Measurements from ENCODE around the gene SURF6. TPM values are rescaled to one million over a fixed set of nuclear protein-coding genes. Genes with fewer than 3 reads are reported as not detected.

The SURF6 gene
- total RNA-seq, 1 donor from 2014 or later = 24.9 TPM

GRCh38 chr9:133375724-133376654 lies 40.0 kb upstream of the SURF6 start, which contains the start of the genes STKLD1 and SURF4:
STKLD1 (plus strand) TSS chr9:133376366; CDS start chr9:133376474, 108 bp downstream.
SURF4 (minus strand) TSS chr9:133376060; CDS start chr9:133375969, 91 bp downstream.
- no peaks in the 10 kb centered on the region for H3K9me3 Mint-ChIP-seq
- no peaks in the 10 kb centered on the region for H3K27me3 Mint-ChIP-seq (ENCODE audit: low read depth)
- peaks cover 22% of the 10 kb centered on the region for H3K4me1 Mint-ChIP-seq
- peak; percentile 91 to 98 for DNase-seq (ENCODE audit: low spot score in 2 of 2, unreplicated experiment in 2 of 2)
- no peak for TF ChIP-seq CTCF (IDR thresholded peaks at IDR 0.05; ENCODE audit: unreplicated experiment)
- peak within 1 kb of the TSS; percentile 99 for H3K27ac Mint-ChIP-seq
- no peaks in the 10 kb centered on the region for H3K36me3 Mint-ChIP-seq
- peak within 1 kb of the TSS; percentile 97 for H3K4me3 Mint-ChIP-seq

DNA sequence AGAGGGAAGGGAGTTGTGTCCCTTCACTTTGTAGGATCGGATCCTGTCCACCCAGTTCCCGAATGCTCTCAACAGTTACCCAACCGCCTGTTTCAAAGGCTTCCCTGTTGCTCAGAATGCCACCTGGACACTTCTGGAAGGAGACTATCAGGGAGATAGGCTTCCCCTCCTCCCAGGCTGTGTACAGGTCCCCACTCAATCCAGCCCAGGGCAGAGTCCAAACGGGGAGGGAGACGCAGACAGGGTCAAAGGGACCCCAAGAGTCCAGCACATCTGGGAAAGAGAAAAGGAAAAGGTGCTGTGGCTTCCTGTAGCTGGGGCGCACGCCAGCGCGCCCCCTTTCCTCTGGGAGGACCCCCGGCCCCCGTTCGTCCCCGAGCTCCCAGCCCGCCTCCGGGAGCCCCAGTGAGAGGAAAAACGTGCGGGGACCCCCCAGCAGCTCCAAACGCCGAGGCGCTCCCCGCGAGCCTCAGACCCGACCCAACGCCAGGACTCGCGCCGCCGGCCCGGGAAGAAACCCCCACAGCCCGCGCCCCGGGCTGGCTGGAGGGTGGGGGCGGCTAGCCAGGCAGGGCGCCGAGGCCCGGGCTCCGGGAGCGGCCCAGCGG lies 39.2 kb upstream of the SURF6 start:
- peak in 1 of 2 experiments; percentile 67 for DNase-seq (ENCODE audit: low spot score in 2 of 2, unreplicated experiment in 2 of 2)
- Mint-ChIP-seq H3K4me1 (peaks cover 22% of the 10 kb centered on the region), H3K9me3 (no peaks in the 10 kb centered on the region), H3K4me3 (peak overlapping the region; percentile 97), H3K36me3 (peaks cover 2% of the 10 kb centered on the region), H3K27ac (peak overlapping the region; percentile 99), H3K27me3 (ENCODE audit: low read depth) (no peaks in the 10 kb centered on the region)
- TF ChIP-seq CTCF (IDR thresholded peaks at IDR 0.05; ENCODE audit: unreplicated experiment) = no peak

- no peaks in the 10 kb centered on the region for H3K9me3 Mint-ChIP-seq
- peak overlapping the region; percentile 99 for H3K27ac Mint-ChIP-seq
- peaks cover 2% of the 10 kb centered on the region for H3K36me3 Mint-ChIP-seq
- peak overlapping the region; percentile 97 for H3K4me3 Mint-ChIP-seq
- H3K27me3 Mint-ChIP-seq (ENCODE audit: low read depth) = no peaks in the 10 kb centered on the region
- TF ChIP-seq CTCF (IDR thresholded peaks at IDR 0.05; ENCODE audit: unreplicated experiment) = no peak
- no peak for DNase-seq (ENCODE audit: low spot score in 2 of 2, unreplicated experiment in 2 of 2)
- peaks cover 22% of the 10 kb centered on the region for H3K4me1 Mint-ChIP-seq
Measured at GRCh38 chr9:133374612-133375115, 38.7 kb upstream of the SURF6 start.

DNA sequence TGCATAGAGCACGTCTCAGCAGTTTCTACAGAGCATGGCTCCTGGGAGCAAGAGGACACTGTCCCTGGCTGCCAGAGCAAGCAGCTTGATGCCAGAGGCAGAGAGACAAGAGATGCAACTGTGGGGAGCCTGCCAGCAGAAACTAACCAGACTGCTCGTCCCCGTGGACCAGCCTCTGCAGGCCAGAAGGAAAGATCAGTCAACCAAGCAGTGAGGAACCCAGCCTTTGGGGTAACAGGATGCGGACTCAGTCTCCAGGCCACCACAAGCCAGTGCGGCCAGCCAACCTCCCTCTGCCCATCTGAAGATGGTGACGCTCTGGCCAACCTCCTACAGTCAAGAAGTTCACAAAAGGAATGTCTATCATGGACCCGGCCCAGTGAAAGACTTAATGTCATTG lies 36.2 kb upstream of the SURF6 start:
- Mint-ChIP-seq H3K9me3 (no peaks in the 10 kb centered on the region), H3K36me3 (peaks cover 2% of the 10 kb centered on the region), H3K4me1 (peaks cover 23% of the 10 kb centered on the region), H3K4me3 (no peak overlapping the region), H3K27me3 (ENCODE audit: low read depth) (no peaks in the 10 kb centered on the region), H3K27ac (no peak overlapping the region)
- no peak for DNase-seq (ENCODE audit: low spot score in 2 of 2, unreplicated experiment in 2 of 2)
- no peak for TF ChIP-seq CTCF (IDR thresholded peaks at IDR 0.05; ENCODE audit: unreplicated experiment)

GRCh38 chr9:133371261-133371711 lies 35.3 kb upstream of the SURF6 start:
- H3K4me1 Mint-ChIP-seq = peaks cover 23% of the 10 kb centered on the region
- no peak for TF ChIP-seq CTCF (IDR thresholded peaks at IDR 0.05; ENCODE audit: unreplicated experiment)
- no peak overlapping the region for H3K4me3 Mint-ChIP-seq
- no peaks in the 10 kb centered on the region for H3K27me3 Mint-ChIP-seq (ENCODE audit: low read depth)
- no peak for DNase-seq (ENCODE audit: low spot score in 2 of 2, unreplicated experiment in 2 of 2)
- H3K36me3 Mint-ChIP-seq = peaks cover 2% of the 10 kb centered on the region
- no peaks in the 10 kb centered on the region for H3K9me3 Mint-ChIP-seq
- no peak overlapping the region for H3K27ac Mint-ChIP-seq
